GM19099 (cell line): ENCODE data around the gene FFAR4.

Source experiments
- POLR2A ChIP-seq: IDR thresholded peaks from 3 replicates; pipeline ENCODE4 v1.6.1; 2011; ENCODE audit warnings: low read depth; ENCODE audit not compliant: insufficient read length; ENCODE audit errors: extremely low read depth

Gene FFAR4

DNA sequence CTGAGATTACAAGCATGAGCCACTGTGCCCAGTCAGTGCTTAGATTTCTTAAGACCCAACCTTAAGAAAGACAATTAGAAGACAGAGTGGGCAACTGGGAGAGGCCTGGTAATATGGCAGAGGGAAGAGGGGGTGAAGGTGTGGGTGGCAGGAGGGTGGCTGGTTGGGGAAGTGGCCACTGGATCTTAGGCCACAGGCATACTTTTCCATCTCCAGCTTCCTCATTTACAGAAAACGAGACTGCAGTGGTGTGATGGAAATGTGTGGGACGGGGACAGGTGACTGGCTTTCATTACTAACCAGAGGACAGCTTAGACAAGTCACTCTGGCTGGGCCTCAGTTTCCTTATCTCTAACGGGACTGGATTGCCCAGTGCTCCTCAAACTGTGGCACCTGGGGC, 1.0 kb upstream of the FFAR4 start:
- TF ChIP-seq POLR2A, result no peak

GRCh38 chr10:93567277-93568104, 1.0 kb downstream of the FFAR4 start:
- no peak for TF ChIP-seq POLR2A

GRCh38 chr10:93568105-93568390, 1.6 kb downstream of the FFAR4 start:
- no peak for TF ChIP-seq POLR2A

GRCh38 chr10:93570383-93570782, 3.9 kb downstream of the FFAR4 start:
- no peak for TF ChIP-seq POLR2A

DNA sequence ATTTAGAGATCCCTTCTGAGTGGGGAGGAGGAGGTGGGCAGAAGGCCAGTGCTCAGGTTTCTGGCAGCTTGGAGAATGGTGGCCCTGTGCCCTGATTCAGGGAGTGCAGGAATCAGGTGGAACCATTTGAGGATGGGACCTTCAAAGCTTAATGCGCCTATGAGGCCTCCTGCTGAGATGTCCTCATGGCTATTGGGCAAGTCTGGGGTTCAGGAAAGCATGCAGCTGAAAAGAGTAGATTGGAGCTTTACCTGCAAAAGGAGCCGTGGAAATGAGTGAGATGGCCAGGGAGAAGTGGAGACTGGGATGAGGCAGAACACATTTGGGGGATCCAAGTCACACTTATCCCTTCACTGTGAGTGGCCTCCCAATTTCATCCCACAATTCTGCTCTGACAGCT, 6.1 kb downstream of the FFAR4 start:
- no peak for TF ChIP-seq POLR2A

- TF ChIP-seq POLR2A, result no peak
These were observed 6.8 kb downstream of the FFAR4 start for GRCh38 chr10:93573051-93573909.

DNA sequence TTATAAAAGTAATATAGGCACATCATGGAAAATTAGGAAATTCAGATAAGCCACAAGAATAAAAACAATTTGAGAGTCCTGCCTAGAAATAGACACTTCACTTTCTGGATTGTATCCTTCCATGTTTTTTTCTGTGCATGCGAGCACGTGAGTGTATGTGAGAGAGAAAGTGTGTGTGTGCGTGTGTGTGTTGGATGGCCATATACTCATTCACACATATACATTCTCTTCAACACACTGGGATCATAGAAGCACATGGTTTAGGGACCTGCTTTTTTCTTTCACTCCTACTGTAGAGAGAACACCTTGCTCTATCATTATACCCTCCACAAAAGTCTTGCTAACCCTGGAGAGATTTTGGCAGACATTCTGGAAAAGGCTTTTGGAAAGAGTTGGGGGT, 7.5 kb downstream of the FFAR4 start:
- TF ChIP-seq POLR2A, result no peak

- no peak for TF ChIP-seq POLR2A
These were observed 10.4 kb downstream of the FFAR4 start for GRCh38 chr10:93576888-93577287.

- no peak for TF ChIP-seq POLR2A
These were observed 11.1 kb downstream of the FFAR4 start for GRCh38 chr10:93577565-93577964.

- TF ChIP-seq POLR2A, result no peak
These were observed 12.6 kb downstream of the FFAR4 start for GRCh38 chr10:93579089-93579488.

- no peak for TF ChIP-seq POLR2A
These were observed 13.7 kb downstream of the FFAR4 start for GRCh38 chr10:93579985-93580711.

- no peak for TF ChIP-seq POLR2A
These were observed 14.4 kb downstream of the FFAR4 start for GRCh38 chr10:93580828-93581227.

DNA sequence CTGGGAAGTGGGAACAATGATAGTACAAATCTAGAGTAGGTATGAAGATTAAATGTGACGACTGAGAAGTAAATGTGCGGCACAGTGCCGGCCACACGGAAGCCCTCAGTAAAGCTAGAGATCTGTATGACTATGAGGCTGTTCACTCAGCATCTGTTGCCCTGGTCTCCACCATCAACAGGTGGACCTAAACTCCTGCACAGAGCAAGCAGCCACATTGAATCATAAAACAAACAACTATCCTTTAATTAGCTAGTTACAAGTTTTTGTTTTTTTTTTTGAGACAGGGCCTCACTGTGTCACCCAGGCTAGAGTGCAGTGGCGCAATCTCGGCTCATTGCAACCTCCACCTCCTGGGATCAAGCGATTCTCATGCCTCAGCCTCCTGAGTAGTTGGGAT, 18.0 kb downstream of the FFAR4 start:
- TF ChIP-seq POLR2A, result no peak

GRCh38 chr10:93589648-93590562, 23.4 kb downstream of the FFAR4 start:
- no peak for TF ChIP-seq POLR2A
